ENCODE results near the gene BCAT1.

BCAT1 gene

DNA sequence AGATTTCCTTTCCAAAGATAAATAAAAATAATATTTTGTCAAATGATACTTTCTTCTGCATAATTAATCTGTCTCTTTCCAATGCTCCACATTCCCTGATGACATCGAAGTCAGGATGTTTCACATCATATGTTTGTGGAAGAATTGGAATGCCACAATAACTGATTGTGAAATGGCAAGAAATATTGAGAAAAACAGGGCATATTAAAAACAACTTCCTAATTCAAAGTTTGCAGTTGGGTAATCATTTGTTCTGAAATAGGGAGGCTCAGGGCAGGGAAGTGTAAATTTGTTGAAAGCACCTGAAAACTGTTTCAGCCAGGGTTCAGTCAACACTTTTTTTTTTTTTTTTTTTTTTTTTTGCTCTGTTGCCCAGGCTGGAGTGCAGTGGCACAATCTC is 50.7 kb downstream of the BCAT1 start:
- DNase-seq (ENCODE audit: low spot score), result no peak
- Histone ChIP-seq H2BK120ac (ENCODE audit: low read depth, low read length) (no peak overlapping the region), H3K27me3 (ENCODE audit: control insufficient read depth in 3 of 3, insufficient read depth in 3 of 3, low read depth in 1 of 3, low read length in 3 of 3) (peaks cover 0 to 2% (median 0%) of the 10 kb centered on the region in 3 experiments), H4K8ac (ENCODE audit: low read depth, low read length) (no peak overlapping the region), H3K14ac (ENCODE audit: low read length) (no peak overlapping the region), H3K79me1 (ENCODE audit: low read depth, low read length) (peaks cover under 1% of the 10 kb centered on the region), H3K4me2 (ENCODE audit: insufficient read depth, low read length, poor library complexity, severe bottlenecking) (no peak overlapping the region), H3K18ac (ENCODE audit: low read length) (no peak overlapping the region), H4K91ac (ENCODE audit: low read depth, low read length, poor library complexity) (no peak overlapping the region), H3K9ac (ENCODE audit: low read depth, low read length, poor library complexity) (no peak overlapping the region), H2BK15ac (ENCODE audit: low read length) (no peak overlapping the region), H3K4me1 (ENCODE audit: control insufficient read depth in 2 of 2, insufficient read depth in 1 of 2, low read depth in 1 of 2, low read length in 2 of 2) (peaks cover 6 to 8% of the 10 kb centered on the region in 2 donors), H2BK12ac (ENCODE audit: low read length) (no peak overlapping the region), H3K9me3 (replicated peaks in 1 of 2; ENCODE audit: control insufficient read depth in 2 of 2, insufficient read depth in 1 of 2, low read depth in 1 of 2, low read length in 2 of 2) (peaks cover 0 to 6% of the 10 kb centered on the region in 2 donors), H3K4me3 (ENCODE audit: low read length in 2 of 2) (no peak overlapping the region), H3K27ac (replicated peaks; ENCODE audit: low read length) (no peak overlapping the region), H3K4ac (ENCODE audit: low read length) (no peak overlapping the region), H2AK5ac (ENCODE audit: low read depth, low read length) (no peak overlapping the region), H3K23ac (ENCODE audit: low read depth, low read length, poor library complexity) (no peak overlapping the region), H2BK5ac (ENCODE audit: low read length) (no peak overlapping the region), H3K36me3 (replicated peaks in 1 of 2; ENCODE audit: control insufficient read depth in 2 of 2, insufficient read depth in 2 of 2, low read length in 2 of 2) (peaks cover 4 to 63% of the 10 kb centered on the region in 2 donors), H2AFZ (ENCODE audit: low read length) (no peak overlapping the region)
- no CpG with 5 or more reads among the region's 1 CpG for WGBS, 2 donors (ENCODE audit: extremely low coverage in 2 of 2, insufficient read length in 2 of 2, insufficient replicate concordance in 1 of 2)

DNA sequence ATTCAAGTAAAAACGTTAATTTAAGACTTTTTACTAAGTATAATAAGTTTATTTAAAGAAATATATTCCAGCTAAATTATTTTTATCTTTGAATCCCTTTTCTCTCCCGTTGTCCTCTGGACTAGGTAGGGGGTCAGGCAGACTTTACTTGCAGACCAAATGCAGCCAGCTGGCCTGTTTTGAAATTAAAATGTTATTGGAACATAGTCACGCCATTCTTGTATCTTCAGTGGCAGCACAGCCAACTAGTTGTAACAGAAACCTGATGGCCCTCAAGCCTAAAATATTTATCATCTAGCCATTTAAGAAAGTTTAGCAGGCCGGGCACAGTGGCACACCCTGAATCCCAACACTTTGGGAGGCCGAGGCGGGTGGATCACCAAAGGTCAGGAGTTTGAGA is 52.7 kb downstream of the BCAT1 start:
- Histone ChIP-seq H3K14ac (ENCODE audit: low read length) (no peak overlapping the region), H4K91ac (ENCODE audit: low read depth, low read length, poor library complexity) (no peak overlapping the region), H2BK5ac (ENCODE audit: low read length) (no peak overlapping the region), H3K27ac (replicated peaks; ENCODE audit: low read length) (no peak overlapping the region), H3K18ac (ENCODE audit: low read length) (no peak overlapping the region), H3K36me3 (replicated peaks in 1 of 2; ENCODE audit: control insufficient read depth in 2 of 2, insufficient read depth in 2 of 2, low read length in 2 of 2) (peaks cover 8 to 81% of the 10 kb centered on the region in 2 donors), H2BK15ac (ENCODE audit: low read length) (no peak overlapping the region), H3K4me1 (ENCODE audit: control insufficient read depth in 2 of 2, insufficient read depth in 1 of 2, low read depth in 1 of 2, low read length in 2 of 2) (peaks cover 0 to 1% of the 10 kb centered on the region in 2 donors), H3K27me3 (ENCODE audit: control insufficient read depth in 3 of 3, insufficient read depth in 3 of 3, low read depth in 1 of 3, low read length in 3 of 3) (no peaks in the 10 kb centered on the region), H2BK12ac (ENCODE audit: low read length) (no peak overlapping the region), H3K4me2 (ENCODE audit: insufficient read depth, low read length, poor library complexity, severe bottlenecking) (no peak overlapping the region), H2AK5ac (ENCODE audit: low read depth, low read length) (no peak overlapping the region), H3K9me3 (replicated peaks in 1 of 2; ENCODE audit: control insufficient read depth in 2 of 2, insufficient read depth in 1 of 2, low read depth in 1 of 2, low read length in 2 of 2) (peaks cover 0 to 7% of the 10 kb centered on the region in 2 donors), H2AFZ (ENCODE audit: low read length) (no peak overlapping the region), H4K8ac (ENCODE audit: low read depth, low read length) (no peak overlapping the region), H3K4ac (ENCODE audit: low read length) (no peak overlapping the region), H3K9ac (ENCODE audit: low read depth, low read length, poor library complexity) (no peak overlapping the region), H3K4me3 (ENCODE audit: low read length in 2 of 2) (no peak overlapping the region), H3K79me1 (ENCODE audit: low read depth, low read length) (no peaks in the 10 kb centered on the region), H3K23ac (ENCODE audit: low read depth, low read length, poor library complexity) (no peak overlapping the region), H2BK120ac (ENCODE audit: low read depth, low read length) (no peak overlapping the region)
- DNase-seq (ENCODE audit: low spot score), result no peak
- no CpG with 5 or more reads among the region's 6 CpGs for WGBS, 2 donors (ENCODE audit: extremely low coverage in 2 of 2, insufficient read length in 2 of 2, insufficient replicate concordance in 1 of 2)

DNA sequence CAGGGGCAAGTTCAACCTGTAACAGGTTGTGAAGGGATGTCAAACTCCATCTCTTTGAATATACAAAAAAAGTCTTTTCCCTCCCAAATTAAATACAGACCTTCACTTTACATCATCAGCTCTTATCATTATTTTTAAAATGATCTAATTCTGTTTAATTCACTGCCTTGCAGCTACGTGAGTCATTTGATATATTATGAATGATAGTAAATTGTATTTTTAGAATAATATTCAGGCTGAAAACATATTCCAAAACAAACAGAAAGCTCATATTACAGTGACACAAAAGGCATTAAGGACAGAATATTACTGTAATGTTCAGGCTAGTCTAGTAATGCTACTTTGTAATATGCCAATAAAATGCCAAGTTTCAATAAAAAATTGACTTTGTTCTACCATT is 53.3 kb downstream of the BCAT1 start:
- Histone ChIP-seq H3K14ac (ENCODE audit: low read length) (no peak overlapping the region), H2BK5ac (ENCODE audit: low read length) (no peak overlapping the region), H4K8ac (ENCODE audit: low read depth, low read length) (no peak overlapping the region), H3K4me2 (ENCODE audit: insufficient read depth, low read length, poor library complexity, severe bottlenecking) (no peak overlapping the region), H3K27ac (replicated peaks; ENCODE audit: low read length) (no peak overlapping the region), H3K4me1 (ENCODE audit: control insufficient read depth in 2 of 2, insufficient read depth in 1 of 2, low read depth in 1 of 2, low read length in 2 of 2) (no peaks in the 10 kb centered on the region), H3K9ac (ENCODE audit: low read depth, low read length, poor library complexity) (no peak overlapping the region), H3K4me3 (ENCODE audit: low read length in 2 of 2) (no peak overlapping the region), H2AK5ac (ENCODE audit: low read depth, low read length) (no peak overlapping the region), H3K4ac (ENCODE audit: low read length) (no peak overlapping the region), H3K27me3 (ENCODE audit: control insufficient read depth in 3 of 3, insufficient read depth in 3 of 3, low read depth in 1 of 3, low read length in 3 of 3) (no peaks in the 10 kb centered on the region), H3K9me3 (replicated peaks in 1 of 2; ENCODE audit: control insufficient read depth in 2 of 2, insufficient read depth in 1 of 2, low read depth in 1 of 2, low read length in 2 of 2) (peaks cover 0 to 7% of the 10 kb centered on the region in 2 donors), H3K36me3 (replicated peaks in 1 of 2; ENCODE audit: control insufficient read depth in 2 of 2, insufficient read depth in 2 of 2, low read length in 2 of 2) (peaks cover 10 to 86% of the 10 kb centered on the region in 2 donors), H2BK12ac (ENCODE audit: low read length) (no peak overlapping the region), H3K79me1 (ENCODE audit: low read depth, low read length) (no peaks in the 10 kb centered on the region), H3K18ac (ENCODE audit: low read length) (no peak overlapping the region), H2AFZ (ENCODE audit: low read length) (no peak overlapping the region), H3K23ac (ENCODE audit: low read depth, low read length, poor library complexity) (no peak overlapping the region), H2BK120ac (ENCODE audit: low read depth, low read length) (no peak overlapping the region), H4K91ac (ENCODE audit: low read depth, low read length, poor library complexity) (no peak overlapping the region), H2BK15ac (ENCODE audit: low read length) (no peak overlapping the region)
- WGBS, 2 donors (ENCODE audit: extremely low coverage in 2 of 2, insufficient read length in 2 of 2, insufficient replicate concordance in 1 of 2), result no CpG with 5 or more reads among the region's 1 CpG
- no peak for DNase-seq (ENCODE audit: low spot score)

DNA sequence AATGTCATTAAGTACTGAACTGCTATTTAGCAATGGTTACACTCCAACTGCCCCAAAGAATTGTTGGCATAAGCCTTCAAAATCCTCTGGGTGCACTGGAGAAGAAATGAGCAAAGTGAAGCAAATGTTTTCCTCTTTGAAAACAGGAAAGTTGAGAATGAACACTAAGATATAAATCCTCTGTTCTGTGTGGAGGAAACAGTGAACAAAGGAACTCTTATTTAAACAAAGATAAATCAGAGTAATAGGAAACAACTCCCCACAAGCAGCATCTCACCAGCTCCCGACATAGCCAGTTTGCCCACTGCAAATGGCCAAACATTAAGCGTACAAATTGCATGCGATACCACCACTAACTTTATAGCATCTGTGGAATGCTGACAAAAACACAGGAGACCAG is 54.0 kb downstream of the BCAT1 start:
- H2BK12ac ChIP-seq (ENCODE audit: low read length), result no peak overlapping the region
- no peak overlapping the region for H3K4ac ChIP-seq (ENCODE audit: low read length)
- no peak overlapping the region for H4K91ac ChIP-seq (ENCODE audit: low read depth, low read length, poor library complexity)
- H2BK120ac ChIP-seq (ENCODE audit: low read depth, low read length), result no peak overlapping the region
- WGBS, 2 donors (ENCODE audit: extremely low coverage in 2 of 2, insufficient read length in 2 of 2, insufficient replicate concordance in 1 of 2), result no CpG with 5 or more reads among the region's 3 CpGs
- H4K8ac ChIP-seq (ENCODE audit: low read depth, low read length), result no peak overlapping the region
- H3K79me1 ChIP-seq (ENCODE audit: low read depth, low read length), result no peaks in the 10 kb centered on the region
- no peak overlapping the region for H3K27ac ChIP-seq (replicated peaks; ENCODE audit: low read length)
- DNase-seq (ENCODE audit: low spot score), result no peak
- H3K4me2 ChIP-seq (ENCODE audit: insufficient read depth, low read length, poor library complexity, severe bottlenecking), result no peak overlapping the region
- H3K27me3 ChIP-seq (ENCODE audit: control insufficient read depth in 3 of 3, insufficient read depth in 3 of 3, low read depth in 1 of 3, low read length in 3 of 3), result no peaks in the 10 kb centered on the region
- peaks cover 0 to 7% of the 10 kb centered on the region in 2 donors for H3K9me3 ChIP-seq (replicated peaks in 1 of 2; ENCODE audit: control insufficient read depth in 2 of 2, insufficient read depth in 1 of 2, low read depth in 1 of 2, low read length in 2 of 2)
- H3K9ac ChIP-seq (ENCODE audit: low read depth, low read length, poor library complexity), result no peak overlapping the region
- H3K14ac ChIP-seq (ENCODE audit: low read length), result no peak overlapping the region
- no peak overlapping the region for H2AK5ac ChIP-seq (ENCODE audit: low read depth, low read length)
- no peak overlapping the region for H2BK15ac ChIP-seq (ENCODE audit: low read length)
- H2BK5ac ChIP-seq (ENCODE audit: low read length), result no peak overlapping the region
- no peak overlapping the region for H3K4me3 ChIP-seq (ENCODE audit: low read length in 2 of 2)
- no peak overlapping the region for H2AFZ ChIP-seq (ENCODE audit: low read length)
- H3K23ac ChIP-seq (ENCODE audit: low read depth, low read length, poor library complexity), result no peak overlapping the region
- H3K18ac ChIP-seq (ENCODE audit: low read length), result no peak overlapping the region
- peaks cover 10 to 87% of the 10 kb centered on the region in 2 donors for H3K36me3 ChIP-seq (replicated peaks in 1 of 2; ENCODE audit: control insufficient read depth in 2 of 2, insufficient read depth in 2 of 2, low read length in 2 of 2)
- no peaks in the 10 kb centered on the region for H3K4me1 ChIP-seq (ENCODE audit: control insufficient read depth in 2 of 2, insufficient read depth in 1 of 2, low read depth in 1 of 2, low read length in 2 of 2)

All from neuronal stem cell (in vitro differentiated cells).